ENCODE measurements around the gene CGGBP1. TPM values are rescaled to one million over a fixed set of nuclear protein-coding genes. Genes with fewer than 3 reads are reported as not detected.

Gene CGGBP1, protein sequence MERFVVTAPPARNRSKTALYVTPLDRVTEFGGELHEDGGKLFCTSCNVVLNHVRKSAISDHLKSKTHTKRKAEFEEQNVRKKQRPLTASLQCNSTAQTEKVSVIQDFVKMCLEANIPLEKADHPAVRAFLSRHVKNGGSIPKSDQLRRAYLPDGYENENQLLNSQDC
- total RNA-seq (2014; rRNA removed; shearing (Covaris generic)): 35.2 and 37.0 TPM in 2 replicates

DNA sequence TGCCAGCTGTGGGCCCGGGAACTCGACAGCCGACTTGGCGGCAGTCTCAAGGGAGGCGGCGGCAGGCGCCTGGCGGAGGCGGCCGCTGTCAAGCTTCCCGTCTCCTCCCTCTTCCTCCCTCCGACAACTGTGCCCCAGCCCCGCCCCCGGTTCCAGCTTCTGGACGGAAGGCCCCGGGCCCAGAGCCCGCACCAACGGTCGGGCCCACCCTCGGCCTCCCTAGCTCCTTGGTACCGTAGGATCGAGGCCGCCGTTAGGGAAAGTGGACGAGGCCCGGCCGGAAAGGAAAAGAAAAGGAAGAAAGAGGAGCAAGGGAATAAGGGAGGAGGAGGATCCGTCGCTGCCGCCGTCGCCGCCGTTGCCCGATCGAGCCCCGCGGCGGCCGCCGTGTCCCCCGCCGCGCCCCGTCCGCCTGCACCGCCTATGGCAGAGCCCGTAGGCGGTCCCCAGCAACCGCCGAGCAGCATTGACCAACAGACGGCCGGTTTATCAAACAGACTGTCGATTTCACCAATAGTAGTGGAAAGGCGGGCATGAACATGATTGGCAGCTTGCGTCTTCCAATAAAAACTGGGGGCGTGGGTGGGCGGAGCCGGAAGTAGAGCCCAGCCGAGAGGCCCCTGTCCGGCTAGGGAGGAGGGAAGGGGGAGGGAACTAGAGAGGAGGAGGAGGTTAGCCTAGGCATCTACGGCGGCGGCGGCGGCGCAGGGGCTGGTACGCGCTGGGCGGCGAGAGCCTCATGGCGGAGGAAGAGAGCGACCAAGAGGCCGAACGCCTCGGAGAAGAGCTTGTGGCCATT lies at the start of gene CGGBP1, which contains the start of gene ZNF654:
Gene CGGBP1, minus strand, starts transcription at position 425 of the 799 bp plus-strand sequence. CDS start 3,029 bp downstream, outside the sequence.
Gene ZNF654, plus strand, starts transcription at position 675 of the 799 bp plus-strand sequence. Its CDS starts 65 bp downstream, at position 740.

Other genes with a start within 250 kb of the CGGBP1 start
- 5.8 and 6.0 TPM in 2 replicates for gene ZNF654, start 250 bp upstream of the CGGBP1 start, total RNA-seq (2014; rRNA removed; shearing (Covaris generic))
- gene C3orf38, start 91.0 kb upstream of the CGGBP1 start, total RNA-seq (2014; rRNA removed; shearing (Covaris generic)): 22.5 and 22.8 TPM in 2 replicates

Measured in A375 (cell line).